ENCODE measurements around the gene RSPH3.
"Not testable (repeated sequence)": the region's sequence is repeated elsewhere in the genome, so short reads cannot be mapped to it uniquely, and the experiment has no call there.

Gene RSPH3, protein sequence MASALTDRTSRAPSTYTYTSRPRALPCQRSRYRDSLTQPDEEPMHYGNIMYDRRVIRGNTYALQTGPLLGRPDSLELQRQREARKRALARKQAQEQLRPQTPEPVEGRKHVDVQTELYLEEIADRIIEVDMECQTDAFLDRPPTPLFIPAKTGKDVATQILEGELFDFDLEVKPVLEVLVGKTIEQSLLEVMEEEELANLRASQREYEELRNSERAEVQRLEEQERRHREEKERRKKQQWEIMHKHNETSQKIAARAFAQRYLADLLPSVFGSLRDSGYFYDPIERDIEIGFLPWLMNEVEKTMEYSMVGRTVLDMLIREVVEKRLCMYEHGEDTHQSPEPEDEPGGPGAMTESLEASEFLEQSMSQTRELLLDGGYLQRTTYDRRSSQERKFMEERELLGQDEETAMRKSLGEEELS

GRCh38 chr6:158999666-159000403, at the start of gene RSPH3:
Gene RSPH3, minus strand, starts transcription at chr6:159000202. Its CDS starts 652 bp downstream, at chr6:158999550.
- DNase-seq, result peak; percentile 96

DNA sequence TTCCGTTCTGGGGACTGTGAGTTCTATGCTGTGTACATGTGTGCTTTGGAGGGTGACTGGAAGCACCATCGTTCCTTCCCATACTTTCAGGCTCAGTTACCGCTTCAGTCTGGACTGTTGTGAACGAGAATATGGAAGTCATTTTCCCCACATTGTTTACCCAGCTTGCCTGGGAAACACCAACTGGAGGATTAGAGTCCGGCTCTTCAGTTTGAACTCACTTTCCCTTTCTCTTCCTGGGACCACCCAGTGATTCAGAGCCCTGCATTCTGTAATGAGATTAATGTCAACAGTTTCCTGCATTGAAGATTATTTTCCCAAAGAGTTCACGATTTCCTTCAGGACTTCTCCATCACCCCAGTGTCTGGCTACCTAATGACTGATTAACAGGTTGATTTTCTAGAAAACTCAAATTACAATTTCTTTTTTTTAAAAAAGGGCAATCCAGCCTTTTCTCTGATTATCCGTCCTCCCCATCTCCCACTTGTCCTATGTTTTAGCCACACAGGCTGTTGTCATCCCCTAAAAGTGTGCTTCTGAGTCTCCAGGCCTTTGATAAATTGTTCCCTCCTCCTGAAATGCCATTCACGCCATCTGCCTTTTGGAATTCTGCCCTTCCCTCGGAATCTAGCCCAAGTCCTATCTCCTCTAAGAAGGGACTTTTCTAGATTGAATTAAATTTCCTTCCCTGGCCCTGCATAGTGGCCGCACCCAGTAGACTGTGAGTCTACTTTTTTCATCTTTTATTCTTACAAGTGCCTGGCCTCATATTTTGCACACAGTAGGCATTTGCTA, 48.1 kb upstream of the RSPH3 start:
- DNase-seq, result no peak

DNA sequence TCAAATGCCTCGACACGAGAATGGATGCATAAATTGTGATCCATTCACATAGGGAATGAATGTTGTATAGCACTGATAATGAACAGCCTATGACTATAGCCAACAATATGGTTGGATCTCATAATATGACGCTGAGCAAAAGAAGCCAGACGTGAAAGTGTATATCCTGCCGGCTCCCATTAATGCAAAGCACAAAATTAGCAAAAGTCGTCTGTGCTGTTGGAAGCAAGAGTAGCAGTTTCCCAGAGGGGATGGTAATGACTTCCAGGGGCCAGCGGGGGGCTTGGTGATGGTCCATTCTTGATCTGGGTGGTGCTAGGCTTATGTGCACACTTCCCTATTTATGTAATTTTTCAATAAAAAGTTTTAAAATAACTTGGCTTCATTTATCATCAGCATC, 45.8 kb upstream of the RSPH3 start:
- DNase-seq, result no peak

GRCh38 chr6:159044899-159045727, 45.1 kb upstream of the RSPH3 start, which contains the start of gene TAGAP:
Gene TAGAP, minus strand, starts transcription at chr6:159044991. Its CDS starts 845 bp downstream, at chr6:159044146.
- peak; percentile 85 for DNase-seq

DNA sequence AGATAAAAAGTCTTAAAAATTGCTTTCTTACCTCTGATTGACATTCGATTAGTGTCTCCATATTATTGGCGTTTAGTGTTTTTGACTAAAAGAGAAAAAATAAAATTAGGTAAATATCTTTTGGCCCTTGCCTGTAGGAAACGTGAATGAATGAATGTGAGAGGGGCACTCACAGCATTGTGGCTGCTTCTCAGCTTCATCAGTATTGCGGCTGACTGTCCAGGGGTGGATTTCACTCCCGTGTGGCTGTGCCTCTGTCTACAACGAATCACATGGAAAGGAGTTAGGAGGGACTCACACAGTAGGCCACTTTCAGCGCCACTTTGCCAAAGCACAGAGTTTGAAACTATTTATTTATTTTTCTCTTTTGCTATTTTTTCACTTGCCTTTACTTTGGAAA, 43.9 kb upstream of the RSPH3 start:
- DNase-seq, result peak; percentile 43

GRCh38 chr6:159043251-159043650, 43.2 kb upstream of the RSPH3 start:
- peak; percentile 64 for DNase-seq

- no peak for DNase-seq
These were observed 42.8 kb upstream of the RSPH3 start for GRCh38 chr6:159042826-159043181.

DNA sequence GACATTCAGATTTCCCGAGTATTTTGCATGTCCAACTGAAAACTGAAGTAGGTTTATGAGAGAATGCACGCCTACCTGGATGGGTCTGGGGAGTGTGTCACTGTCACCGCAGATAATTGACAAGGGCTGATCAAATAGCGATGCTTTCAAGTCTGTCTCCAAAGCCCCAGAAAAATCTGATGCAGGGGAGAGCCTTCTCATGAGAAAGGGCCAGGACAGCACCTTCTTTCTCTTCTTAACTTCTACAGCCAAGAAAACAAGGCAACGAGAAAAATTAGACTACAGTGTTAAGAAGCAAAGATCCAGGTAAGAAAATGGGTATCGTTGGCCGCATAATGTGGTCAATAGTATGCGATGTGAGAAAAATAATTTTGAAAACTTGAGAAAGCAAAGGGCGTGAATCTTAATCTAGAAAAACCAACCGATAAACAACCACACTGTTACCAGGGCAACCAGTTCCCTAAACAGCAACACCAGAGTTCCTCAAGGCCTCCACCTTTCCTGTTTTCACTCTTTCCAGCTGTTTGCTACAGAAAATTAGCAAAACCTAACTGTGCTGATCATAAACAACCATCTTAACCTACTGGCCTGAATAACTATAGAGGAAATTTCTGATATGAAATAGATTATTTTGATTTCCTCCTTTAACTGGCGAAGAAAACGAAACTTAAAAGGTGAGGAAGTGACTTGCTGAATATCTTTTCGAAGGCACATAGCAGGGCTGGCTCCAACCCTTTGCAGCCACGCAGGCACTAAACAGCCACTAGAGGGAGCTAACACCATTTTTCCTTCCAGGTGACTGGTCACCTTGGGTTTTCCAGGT, 42.2 kb upstream of the RSPH3 start:
- peak; percentile 85 for DNase-seq

DNA sequence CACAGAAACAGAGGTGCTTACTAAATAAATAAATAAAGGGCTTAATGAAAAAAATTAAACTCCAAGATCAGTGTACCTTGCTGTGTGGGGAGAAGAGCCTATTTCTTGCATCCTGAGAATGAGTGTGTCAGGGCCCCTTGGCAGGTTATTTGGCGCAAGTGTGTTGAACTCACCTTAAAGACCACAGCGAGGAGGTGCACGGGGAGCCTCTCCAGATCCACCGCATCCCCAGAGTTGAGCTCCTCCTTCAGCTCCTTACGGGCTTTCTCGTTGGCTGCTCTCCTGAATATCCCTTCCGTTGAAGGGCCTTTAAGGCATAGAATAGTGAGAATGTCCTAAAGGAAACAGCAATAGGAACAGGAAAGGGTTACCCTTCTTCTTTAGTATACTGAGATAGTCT, 41.2 kb upstream of the RSPH3 start:
- no peak for DNase-seq

- no peak for DNase-seq
These were observed 39.9 kb upstream of the RSPH3 start for GRCh38 chr6:159039885-159040258.

DNA sequence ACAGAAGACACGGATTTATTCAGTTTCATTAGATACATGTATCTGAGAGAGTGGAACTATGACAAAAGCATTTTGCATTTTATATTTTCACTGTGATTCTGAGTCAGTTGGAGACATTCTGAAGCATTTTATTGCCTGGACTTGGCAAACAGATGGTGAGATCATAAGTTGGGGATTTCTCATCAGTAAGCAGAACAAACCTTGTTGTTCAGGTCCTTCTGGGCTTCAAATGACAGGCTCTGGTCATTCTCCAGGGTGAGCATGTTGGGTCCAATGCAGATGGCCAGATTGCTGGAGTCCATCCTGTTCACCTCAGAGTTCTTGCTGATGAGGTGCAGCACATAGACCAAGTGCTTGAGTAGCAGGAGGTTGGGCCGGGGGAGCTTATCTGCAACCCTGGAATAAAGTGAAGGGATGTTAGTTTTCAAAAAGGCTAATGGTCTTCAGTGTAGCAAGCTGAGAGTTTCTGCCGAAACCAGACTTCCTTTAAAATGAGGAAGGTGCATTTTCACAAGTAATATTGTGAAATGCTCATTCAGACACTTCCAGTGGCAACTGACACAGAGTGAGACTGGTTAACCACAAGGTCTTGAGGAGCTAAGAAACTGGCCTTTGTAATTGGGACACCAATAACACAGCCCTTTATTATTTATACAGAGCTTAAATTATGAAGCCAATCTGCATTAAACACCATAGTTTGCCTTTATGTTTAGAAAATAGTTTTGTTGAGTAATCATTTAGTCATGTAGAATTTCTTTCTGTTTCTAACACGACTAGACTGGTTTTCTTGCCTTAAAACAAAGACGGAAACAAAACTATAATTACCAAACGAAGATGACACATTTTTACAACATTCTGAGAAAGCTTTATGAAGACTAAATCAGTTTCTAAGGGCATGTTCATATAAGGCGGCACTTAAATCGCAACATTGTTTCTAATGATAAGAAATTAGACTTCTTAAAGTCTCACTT, 39.2 kb upstream of the RSPH3 start:
- DNase-seq, result peak; percentile 44

DNA sequence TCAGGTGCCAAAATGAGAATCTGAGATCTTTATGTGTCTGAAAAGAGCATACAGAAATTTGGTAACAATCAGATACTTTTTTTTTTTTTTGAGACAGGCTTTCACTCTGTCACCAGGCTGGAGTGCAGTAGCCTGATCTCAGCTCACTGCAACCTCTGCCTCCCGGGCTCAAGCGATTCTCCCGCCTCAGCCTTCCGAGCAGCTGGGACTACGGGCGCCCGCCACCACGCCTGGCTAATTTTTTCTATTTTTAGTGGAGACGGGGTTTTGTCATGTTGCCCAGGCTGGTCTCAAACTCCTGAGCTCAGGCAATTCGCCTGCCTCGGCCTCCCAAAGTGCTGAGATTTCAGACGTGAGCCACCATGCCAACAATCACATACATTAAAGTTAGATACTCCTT, 38.3 kb upstream of the RSPH3 start:
- not testable (repeated sequence) for DNase-seq

DNA sequence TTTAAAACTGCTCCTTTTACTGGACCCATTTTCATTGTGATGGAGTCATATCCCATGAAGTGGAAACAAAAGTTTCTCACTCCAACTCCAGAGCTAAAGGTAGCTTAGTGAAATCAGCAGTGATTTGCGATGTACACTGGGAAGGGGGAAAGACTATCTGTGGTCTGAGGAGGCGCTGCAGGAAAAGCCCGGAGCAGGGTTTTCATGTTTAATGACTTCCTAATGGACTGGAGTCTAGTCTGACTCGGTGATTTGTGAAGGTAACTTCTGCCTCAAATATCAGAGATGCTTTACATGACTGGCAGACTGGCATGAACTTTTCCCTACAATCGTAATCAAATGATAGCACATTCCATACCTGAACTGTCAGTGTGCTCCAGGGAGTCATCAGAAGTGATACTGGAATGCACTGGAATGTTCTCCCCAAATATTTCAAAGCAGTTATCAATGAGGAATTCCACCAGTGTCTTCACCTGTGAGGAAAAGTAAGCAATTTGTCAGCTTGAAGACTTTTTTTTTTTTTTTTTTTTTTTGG, 37.8 kb upstream of the RSPH3 start:
- DNase-seq, result no peak

DNA sequence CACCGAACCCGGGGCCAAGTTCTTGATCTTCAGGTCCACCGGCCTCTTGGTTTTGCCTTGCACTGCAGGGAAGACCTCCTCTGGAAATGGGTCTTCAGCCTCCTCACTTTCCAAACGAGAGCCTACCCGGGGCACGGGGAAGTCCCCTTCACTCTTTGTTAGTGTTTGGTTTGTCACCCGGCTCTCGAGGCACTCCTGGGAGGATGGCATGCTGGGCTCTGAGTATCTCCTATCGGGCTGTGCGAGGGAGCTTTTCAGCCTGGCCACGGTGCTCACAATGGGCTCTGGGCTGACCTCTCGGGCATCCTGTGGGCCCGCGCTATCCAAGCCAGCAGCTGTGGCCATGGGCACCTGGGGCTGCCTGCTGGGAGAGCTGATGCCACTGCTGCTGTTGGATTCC, 36.7 kb upstream of the RSPH3 start:
- no peak for DNase-seq

DNA sequence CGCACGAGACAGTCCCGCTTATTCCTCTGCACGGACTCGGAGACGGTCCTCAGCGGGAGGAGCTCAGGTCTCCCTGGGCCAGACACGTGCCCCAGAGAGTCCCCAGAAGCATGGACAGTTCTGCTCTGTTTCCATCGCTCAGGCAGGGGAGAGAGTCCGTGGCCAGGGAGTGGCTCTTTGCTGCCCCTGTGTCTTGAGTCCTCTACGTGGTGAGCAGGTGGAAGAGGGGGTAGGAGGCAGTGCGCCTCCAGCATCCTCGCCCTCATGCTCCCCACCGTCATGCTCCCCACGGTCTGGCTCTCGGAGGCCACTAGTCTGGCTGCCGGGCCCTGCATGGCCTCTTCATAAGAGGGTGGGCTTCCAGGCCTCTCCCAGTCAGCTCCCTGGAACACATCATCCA, 35.9 kb upstream of the RSPH3 start:
- DNase-seq, result no peak

- DNase-seq, result no peak
These were observed 33.4 kb upstream of the RSPH3 start for GRCh38 chr6:159033160-159034049.

GRCh38 chr6:159031846-159032245, 31.8 kb upstream of the RSPH3 start:
- DNase-seq, result no peak

DNA sequence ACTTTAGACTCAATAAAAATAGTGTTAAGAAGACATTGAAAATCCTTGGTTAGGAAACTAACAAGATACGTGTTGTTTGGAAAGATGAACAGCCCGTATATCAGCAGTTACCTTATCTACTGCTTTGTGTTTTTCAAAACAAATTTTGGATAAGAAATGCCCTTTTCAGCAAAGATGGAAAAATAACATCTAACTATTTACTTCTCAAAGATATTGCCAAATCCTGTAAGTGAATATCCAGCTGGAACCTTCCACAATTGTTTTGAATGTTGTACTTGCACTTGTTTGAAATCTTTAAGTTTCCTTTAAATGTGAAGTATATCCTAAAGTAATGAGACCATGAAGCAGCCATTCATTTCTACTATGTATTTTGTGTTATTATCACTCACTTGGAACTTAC, 30.2 kb upstream of the RSPH3 start:
- no peak for DNase-seq

DNA sequence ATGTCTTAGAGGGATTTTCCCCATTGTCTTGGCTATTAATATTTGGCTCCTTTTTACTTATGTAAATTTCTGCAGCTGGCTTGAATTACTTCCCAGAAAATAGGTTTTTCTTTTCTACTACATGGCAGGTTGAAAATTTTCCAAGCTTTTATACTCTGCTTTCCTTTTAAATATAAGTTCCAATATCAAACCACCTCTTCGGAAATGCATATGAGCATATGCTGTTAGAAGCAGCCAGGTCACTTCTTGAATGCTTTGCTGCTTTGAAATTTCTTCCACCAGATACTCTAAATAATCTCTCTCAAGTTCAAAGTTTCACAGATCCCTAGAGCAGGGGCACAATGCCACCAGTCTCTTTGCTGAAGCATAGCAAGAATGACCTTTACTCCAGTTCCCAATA, 25.2 kb upstream of the RSPH3 start:
- DNase-seq, result not testable (repeated sequence)
